NCI-H345 treated with DMSO at 0.1 percent for 48 hours (cell line): ENCODE results near the gene HNRNPUL1.

ENCODE experiments used
- DNase-seq: peaks from one replicate; lab custom pipeline; 2025; ENCODE audit not compliant: unreplicated experiment; lab: John Stamatoyannopoulos, UW

Gene HNRNPUL1

GRCh38 chr19:41307090-41307875, 43.1 kb downstream of the HNRNPUL1 start:
- no peak for DNase-seq

GRCh38 chr19:41307954-41308449, 43.8 kb downstream of the HNRNPUL1 start:
- DNase-seq, result no peak

GRCh38 chr19:41308450-41309179, 44.4 kb downstream of the HNRNPUL1 start:
- DNase-seq, result peak; percentile 15

DNA sequence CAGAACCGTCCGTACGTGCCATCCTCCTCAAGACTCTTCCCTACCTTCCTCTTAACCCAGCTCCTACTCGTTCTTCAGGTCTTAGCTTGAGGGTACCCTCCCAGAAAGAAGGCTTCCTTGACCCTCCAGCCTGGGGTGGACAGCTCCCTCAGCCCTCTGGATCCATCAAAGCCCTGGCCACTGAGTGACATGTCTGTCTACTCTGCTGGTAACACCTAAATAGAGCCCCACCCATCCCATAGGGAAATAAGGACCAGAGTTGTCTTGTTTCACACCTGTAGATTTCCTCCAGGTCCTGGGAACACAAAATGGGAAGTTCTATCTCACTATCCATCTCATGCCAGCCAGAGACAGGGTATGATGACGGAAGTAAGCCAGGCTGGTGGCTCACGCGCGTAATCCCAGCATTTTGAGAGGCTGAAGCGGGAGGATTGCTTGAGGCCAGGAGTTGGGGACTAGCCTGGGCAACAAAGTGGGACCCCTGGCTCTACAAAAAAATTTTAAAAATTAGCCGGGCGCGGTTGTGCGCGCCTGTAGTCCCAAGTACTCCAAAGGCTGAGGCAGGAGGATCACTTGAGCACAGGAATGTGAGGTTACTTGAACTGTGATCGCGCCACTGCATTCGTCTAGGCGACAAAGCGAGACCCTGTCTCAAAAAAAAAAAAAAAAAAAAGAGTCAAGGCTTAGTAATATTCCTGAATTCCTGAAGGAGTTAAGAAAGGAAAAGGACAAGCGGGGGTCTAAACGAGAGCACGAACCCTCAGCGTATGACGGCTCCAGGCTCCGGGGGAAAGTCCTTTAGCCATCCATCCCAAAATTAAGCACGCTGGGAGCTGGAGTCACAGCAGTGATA, 45.2 kb downstream of the HNRNPUL1 start:
- DNase-seq, result no peak

DNA sequence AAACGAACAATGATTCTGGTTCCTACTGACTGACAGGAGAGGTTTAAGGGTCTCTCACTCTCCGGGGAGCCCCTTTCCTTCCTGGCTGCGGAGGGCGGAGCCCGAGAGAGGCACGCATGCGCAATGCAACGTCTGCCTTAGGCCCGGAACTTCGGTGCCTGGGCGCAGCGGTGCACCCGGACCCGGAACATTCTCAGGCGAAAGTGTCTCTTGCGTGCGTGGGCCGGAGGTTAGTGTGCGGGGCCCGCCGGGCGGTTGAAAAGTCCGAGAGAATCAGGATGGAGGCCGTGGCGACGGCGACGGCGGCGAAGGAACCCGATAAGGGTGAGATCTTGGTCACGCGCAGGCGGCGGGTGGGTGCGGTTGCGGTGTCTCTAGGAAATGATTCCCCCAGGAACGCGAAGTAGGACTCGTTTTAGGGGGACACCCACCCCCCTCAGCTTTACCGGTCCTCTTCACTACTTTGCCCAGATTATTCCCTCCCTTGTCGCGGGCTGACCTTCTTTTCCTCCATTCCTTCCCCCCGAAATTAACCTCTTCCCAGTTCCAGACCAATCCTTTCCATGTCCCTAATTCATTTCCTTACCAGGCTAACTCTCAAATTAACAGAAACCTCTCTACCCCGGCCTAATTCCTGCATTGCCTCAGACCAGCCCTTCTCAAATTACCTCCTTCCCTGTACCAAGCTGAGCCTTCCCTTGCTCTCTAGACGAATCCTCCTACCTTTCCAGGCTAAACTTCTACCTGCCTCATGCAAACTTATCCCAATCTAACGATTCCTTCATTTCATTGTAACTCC, 46.1 kb downstream of the HNRNPUL1 start, which contains the start of gene CCDC97:
Gene CCDC97, plus strand, starts transcription at position 140 of the 799 bp plus-strand sequence. Its CDS starts 139 bp downstream, at position 279.
- DNase-seq, result peak; percentile 67

GRCh38 chr19:41311072-41311471, 46.9 kb downstream of the HNRNPUL1 start:
- no peak for DNase-seq

GRCh38 chr19:41311613-41312012, 47.4 kb downstream of the HNRNPUL1 start:
- no peak for DNase-seq

DNA sequence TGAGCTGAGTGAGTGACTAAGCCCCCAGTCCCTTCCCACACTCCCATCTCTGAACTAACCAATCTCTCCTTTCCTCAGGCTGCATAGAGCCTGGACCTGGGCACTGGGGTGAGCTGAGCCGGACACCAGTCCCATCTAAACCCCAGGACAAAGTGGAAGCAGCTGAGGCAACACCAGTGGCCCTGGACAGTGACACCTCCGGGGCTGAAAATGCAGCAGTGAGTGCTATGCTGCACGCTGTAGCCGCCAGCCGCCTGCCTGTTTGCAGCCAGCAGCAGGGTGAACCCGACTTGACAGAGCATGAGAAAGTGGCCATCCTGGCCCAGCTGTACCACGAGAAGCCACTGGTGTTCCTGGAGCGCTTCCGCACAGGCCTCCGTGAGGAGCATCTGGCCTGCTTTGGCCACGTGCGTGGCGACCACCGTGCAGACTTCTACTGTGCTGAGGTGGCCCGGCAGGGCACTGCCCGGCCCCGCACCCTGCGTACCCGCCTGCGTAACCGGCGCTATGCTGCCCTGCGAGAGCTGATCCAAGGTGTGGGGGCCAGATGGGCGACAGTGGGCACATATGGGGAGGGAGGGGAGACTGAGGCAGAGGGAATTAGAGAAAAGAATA, 52.2 kb downstream of the HNRNPUL1 start:
- DNase-seq, result no peak

DNA sequence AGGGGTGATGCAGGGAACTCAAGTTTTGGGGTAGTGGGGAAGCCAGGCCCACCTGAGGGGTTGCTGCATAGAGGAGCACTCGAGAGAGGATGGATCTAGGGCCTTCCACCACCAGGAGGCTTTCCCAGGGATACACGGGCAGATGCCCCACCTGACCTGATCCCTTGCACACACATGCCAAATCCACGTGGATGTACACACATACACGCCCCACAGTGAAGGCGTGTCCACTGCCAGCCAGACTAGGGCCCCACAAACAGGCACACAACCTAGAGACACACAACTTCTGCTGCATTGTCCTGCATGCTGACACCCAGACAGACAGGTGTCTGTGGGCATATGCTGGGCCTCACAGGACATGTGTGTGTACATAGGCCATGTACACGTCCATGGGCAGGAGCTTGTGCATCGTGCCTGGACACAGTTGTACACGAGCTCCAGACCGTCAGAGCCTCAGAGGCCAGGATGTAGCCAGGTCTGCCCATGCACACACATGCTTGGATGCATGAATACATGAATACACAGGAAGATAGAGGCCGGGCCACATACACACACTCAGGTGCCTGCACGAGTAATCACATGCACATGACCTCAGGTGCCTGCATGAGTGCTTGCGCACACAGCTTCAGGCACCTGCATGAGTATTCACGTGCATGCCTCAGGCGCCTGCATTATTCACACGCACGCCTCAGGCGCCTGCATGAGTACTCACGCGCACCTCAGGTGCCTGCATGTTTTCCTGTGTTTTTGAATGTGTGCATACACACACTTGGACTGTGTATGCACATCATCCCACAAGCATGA, 54.7 kb downstream of the HNRNPUL1 start:
- DNase-seq, result no peak

DNA sequence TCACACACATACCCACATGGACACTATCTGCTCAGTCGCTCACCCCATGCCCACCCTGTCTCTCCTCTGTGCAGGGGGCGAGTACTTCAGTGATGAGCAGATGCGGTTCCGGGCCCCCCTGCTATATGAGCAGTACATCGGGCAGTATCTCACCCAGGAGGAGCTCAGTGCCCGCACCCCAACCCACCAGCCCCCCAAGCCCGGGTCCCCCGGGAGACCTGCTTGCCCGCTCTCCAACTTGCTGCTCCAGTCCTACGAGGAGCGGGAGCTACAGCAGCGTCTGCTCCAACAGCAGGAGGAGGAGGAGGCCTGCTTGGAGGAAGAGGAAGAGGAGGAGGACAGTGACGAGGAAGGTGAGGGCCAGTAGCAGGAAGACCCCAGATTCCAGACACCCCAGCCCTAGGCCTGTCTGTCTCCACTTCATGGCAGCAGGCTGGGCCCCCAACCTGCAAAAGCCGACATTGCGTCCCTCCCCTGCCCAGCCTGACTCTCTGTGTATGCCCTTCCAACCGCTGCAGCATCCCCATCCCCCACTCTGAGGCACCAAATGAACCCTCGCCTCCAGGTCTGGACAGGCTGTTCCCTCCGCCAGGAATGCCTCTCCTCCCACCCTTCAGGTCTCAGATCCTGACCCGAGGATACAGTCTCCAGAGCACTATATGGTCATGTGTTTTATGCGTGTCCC, 55.5 kb downstream of the HNRNPUL1 start:
- DNase-seq, result no peak

- no peak for DNase-seq
Observed at GRCh38 chr19:41320185-41320518, 56.0 kb downstream of the HNRNPUL1 start.

DNA sequence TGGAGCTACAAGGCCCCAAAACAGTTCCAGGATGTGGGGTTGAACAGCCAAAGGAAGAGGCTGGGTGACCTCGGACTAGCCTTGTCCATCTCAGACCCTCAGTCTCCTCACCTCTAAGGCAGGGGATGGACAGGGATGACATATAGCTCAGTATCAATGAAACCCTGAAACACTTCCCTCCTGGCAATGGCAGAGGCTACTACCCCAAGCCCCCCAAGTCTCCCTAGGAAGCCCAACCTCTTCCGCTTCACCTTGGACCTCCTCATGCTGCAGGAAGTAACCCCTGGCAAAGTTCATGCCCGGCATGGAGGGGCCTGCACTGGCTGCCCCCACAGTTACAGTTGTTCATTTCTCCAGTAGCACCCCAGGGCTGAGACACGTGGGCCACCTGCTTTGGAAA, 56.4 kb downstream of the HNRNPUL1 start:
- DNase-seq, result no peak

- DNase-seq, result no peak
Observed at GRCh38 chr19:41321204-41321599, 57.0 kb downstream of the HNRNPUL1 start.

- no peak for DNase-seq
Observed at GRCh38 chr19:41321600-41322270, 57.6 kb downstream of the HNRNPUL1 start.

DNA sequence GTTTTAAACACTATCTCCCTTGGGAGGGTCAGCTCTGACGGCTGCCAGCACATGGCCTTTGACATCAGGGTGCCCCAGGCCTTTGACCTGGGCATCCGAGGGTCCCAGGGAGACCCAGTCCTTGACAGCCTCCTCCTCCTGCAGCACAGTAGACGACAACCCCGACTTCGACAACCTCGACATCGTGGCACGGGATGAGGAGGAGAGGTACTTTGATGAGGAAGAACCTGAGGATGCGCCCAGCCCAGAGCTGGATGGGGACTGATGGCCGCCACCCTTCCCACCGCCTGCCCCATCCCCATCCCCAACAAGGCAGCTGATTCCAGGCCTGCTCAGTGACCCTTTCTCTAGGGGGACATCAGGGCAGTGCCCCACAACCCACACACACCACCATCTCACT, 58.3 kb downstream of the HNRNPUL1 start:
- no peak for DNase-seq

GRCh38 chr19:41323023-41323422, 58.9 kb downstream of the HNRNPUL1 start:
- no peak for DNase-seq

DNA sequence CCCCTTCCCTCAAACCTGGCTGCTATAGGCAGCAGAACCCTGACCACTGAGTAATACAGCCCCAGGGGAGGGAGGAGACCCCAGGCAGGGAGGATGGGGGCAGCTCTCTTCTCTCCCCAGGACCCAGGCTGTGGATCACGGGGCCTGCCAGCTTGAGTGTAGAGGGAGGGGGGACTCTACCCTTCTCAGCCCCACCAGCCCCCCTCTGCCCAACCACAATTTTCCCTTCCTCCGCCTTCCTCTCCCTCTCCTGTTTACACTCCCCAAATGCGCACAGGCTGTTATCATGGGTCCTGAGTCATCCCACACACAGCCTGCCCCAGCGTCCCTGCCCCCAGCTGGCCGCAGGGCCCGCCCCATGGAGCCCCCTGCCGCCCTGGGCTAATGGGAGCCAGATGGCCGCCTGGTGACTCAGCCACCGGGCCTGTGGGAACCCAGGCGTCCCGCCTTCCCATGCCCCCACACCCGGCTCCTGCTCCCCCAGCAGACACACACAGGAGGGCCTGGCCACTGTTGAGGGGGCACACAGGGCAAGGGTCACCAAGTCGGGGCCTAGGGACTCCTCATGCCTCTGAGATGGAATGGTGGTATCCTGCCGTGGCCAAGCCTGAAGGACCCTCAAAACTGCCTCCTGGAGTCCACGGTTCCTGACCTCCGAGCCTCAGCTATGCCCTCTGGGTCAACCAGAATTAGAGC, 59.4 kb downstream of the HNRNPUL1 start:
- no peak for DNase-seq
